K562 (cell line): ENCODE results near the gene FXYD4. TPM values are rescaled to one million over a fixed set of nuclear protein-coding genes. Genes with fewer than 3 reads are reported as not detected.
A peak's percentile ranks its signal among the peaks of the same experiment; 100 is the strongest.

Experiments
- BCL6 ChIP-seq: fragments of 250-450 bp; sonication (Bioruptor Pico); IDR thresholded peaks from 2 replicates; pipeline ENCODE4 v1.4.0; 2020
- BRF2 ChIP-seq: IDR thresholded peaks from 3 replicates; pipeline ENCODE4 v1.6.1; 2011; ENCODE audit warnings: borderline replicate concordance, mild to moderate bottlenecking; ENCODE audit not compliant: insufficient read length, insufficient read depth
- DPF2 ChIP-seq: fragments of 450-650 bp; IDR thresholded peaks from 2 replicates; pipeline ENCODE4 v1.6.1; 2016
- ELF2 ChIP-seq: fragments of 250-450 bp; sonication (Bioruptor Pico); IDR thresholded peaks from 2 replicates; pipeline ENCODE4 v1.5.0; 2021; ENCODE audit warnings: mild to moderate bottlenecking
- FOXP1 ChIP-seq: sonication (generic); formaldehyde crosslinking; IDR thresholded peaks from 2 replicates; pipeline ENCODE4 v1.8.0; 2022; ENCODE audit warnings: mild to moderate bottlenecking, missing genetic modification reagents
- GATAD2A ChIP-seq: fragments of 450-650 bp; IDR thresholded peaks from 2 replicates; pipeline ENCODE4 v1.6.1; 2017
- KAT2B ChIP-seq: IDR thresholded peaks from one replicate; pipeline ENCODE4 v1.6.1; 2012; ENCODE audit warnings: low read depth, mild to moderate bottlenecking, control low read depth, inconsistent platforms, low read length, moderate library complexity
- MIER1 ChIP-seq: fragments of 450-650 bp; IDR thresholded peaks from 2 replicates; pipeline ENCODE4 v1.6.1; 2016; ENCODE audit warnings: antibody characterized with exemption, mild to moderate bottlenecking, low read depth
- NCOA4 ChIP-seq: fragments of 450-650 bp; IDR thresholded peaks from 2 replicates; pipeline ENCODE4 v1.6.1; 2018; ENCODE audit warnings: mild to moderate bottlenecking; ENCODE audit not compliant: partially characterized antibody
- NFRKB ChIP-seq: fragments of 450-650 bp; IDR thresholded peaks from 2 replicates; pipeline ENCODE4 v1.6.1; 2016; ENCODE audit warnings: low read depth
- POLR2H ChIP-seq: IDR thresholded peaks from 2 replicates; pipeline ENCODE4 v1.6.1; 2016; ENCODE audit warnings: missing genetic modification characterization, low read depth, mild to moderate bottlenecking, control low read depth, missing compliant biosample characterization, moderate library complexity
- SIN3A ChIP-seq, 2 experiments: fragments of 150-350 bp in 1 of 2; IDR thresholded peaks; 2 replicates each; pipeline ENCODE4 v1.6.1; 2011 to 2016; ENCODE audit warnings: borderline replicate concordance in 2 of 2, low read depth in 2 of 2, low read length in 2 of 2, mild to moderate bottlenecking in 2 of 2, moderate library complexity in 2 of 2; ENCODE audit not compliant: control insufficient read depth in 1 of 2
- SMAD1 ChIP-seq: fragments of 150-350 bp; IDR thresholded peaks from 2 replicates; pipeline ENCODE4 v1.6.1; 2014; ENCODE audit warnings: low read length, low read depth; ENCODE audit not compliant: partially characterized antibody
- SMAD2 ChIP-seq: fragments of 150-350 bp; IDR thresholded peaks from 2 replicates; pipeline ENCODE4 v1.6.1; 2014; ENCODE audit warnings: low read depth, mild to moderate bottlenecking, low read length
- ZNF212 ChIP-seq: fragments of 450-650 bp; formaldehyde crosslinking; IDR thresholded peaks from 2 replicates; pipeline ENCODE4 v1.4.0; 2020; ENCODE audit warnings: mild to moderate bottlenecking
- polyA plus RNA-seq, 8 experiments: library from polyadenylated mRNA; depleted of rRNA in 4 of 8; stranded (reverse) in 5 of 8; unstranded in 3 of 8; fragments of >200 nt; fragmentation: Nextera tagmentation in 2 of 8; fragmentation: Illumina TruSeq in 1 of 8; extraction: Ambion mirVana in 2 of 8; extraction: Trizol in 1 of 8; gene quantifications; 2 replicates each; pipeline versions ENCODE4 v1.2.1 to v1.2.3, GENCODE V29; 2011 to 2014; ENCODE audit warnings: inconsistent platforms in 1 of 8, missing spikeins in 1 of 8
- total RNA-seq, 7 experiments: library from RNA; depleted of rRNA in 6 of 7; stranded (reverse); fragments of >200 nt in 6 of 7; fragmentation: Illumina TruSeq in 2 of 7; extraction: Trizol in 2 of 7; gene quantifications; 2 replicates each; pipeline versions ENCODE4 v1.2.1 to v1.2.3, GENCODE V29; 2011 to 2021; ENCODE audit warnings: low replicate concordance in 1 of 7
- TF ChIP-seq, protein P1 (sequence below): sonication (generic); formaldehyde crosslinking; IDR thresholded peaks from 2 replicates; pipeline ENCODE4 v1.9.0; 2022; ENCODE audit warnings: mild to moderate bottlenecking, missing genetic modification reagents
- TF ChIP-seq, protein P2 (sequence below): sonication (generic); formaldehyde crosslinking; IDR thresholded peaks from 2 replicates; pipeline ENCODE4 v1.8.0; 2022; ENCODE audit warnings: mild to moderate bottlenecking, missing genetic modification reagents

Gene FXYD4
- total and polyA plus RNA-seq, 9 of the 15 experiments (the other 6 are each of a cell fraction or from before 2014, with no cell fraction given) = not detected

DNA sequence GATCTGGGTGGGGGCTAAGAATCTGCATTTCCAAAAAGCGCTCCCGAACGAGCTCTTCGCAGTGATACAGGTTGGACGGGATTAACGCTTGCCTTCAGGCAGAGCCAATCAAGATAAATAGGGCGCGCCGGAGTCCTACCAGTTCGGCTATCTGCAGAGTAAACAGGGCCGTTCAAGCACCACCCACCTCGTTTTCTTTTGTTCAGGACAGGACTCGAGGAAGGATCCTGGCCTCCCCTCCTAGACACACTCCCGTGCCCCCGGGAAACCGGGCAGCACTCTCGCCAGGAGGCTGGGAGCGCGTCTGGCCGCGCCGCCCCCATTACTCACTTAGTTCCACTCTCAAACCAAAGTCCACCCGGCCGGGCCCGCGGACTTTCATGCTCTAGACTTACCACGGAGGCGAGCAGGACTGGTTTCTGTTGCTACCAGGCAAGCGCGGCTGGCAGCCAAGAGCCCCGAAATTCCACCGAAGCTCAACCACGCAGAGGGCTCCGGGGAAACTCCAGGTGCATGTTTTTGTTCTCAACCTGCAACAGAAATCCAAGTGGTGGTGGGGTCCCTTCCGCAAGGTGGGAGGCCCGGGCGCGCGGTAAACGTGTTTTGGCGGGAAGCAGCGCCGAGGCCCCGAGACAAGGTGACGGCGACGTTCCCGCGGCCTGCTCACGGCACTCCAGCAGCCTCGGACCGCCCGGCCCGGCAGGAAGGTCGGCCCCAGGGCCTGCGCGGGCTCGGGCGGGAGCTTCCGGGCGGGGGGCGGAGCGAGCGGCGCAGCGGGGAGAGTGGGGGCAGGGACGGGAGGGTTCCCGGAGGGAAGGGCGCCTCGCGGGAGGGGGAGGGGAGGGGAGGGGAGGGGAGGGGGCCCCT, 24.9 kb downstream of the FXYD4 start (continued):
- TF ChIP-seq, protein P1, sequence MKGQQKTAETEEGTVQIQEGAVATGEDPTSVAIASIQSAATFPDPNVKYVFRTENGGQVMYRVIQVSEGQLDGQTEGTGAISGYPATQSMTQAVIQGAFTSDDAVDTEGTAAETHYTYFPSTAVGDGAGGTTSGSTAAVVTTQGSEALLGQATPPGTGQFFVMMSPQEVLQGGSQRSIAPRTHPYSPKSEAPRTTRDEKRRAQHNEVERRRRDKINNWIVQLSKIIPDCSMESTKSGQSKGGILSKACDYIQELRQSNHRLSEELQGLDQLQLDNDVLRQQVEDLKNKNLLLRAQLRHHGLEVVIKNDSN (CRISPR knock-in tag) = no peak
- TF ChIP-seq ZNF212 (CRISPR knock-in tag) = no peak
- TF ChIP-seq FOXP1 (CRISPR knock-in tag) = peak; percentile 77
- no peak for TF ChIP-seq SMAD2
- no peak for TF ChIP-seq NCOA4
- peak; percentile 60; the same call in 1 of the 2 replicates for TF ChIP-seq ELF2 (CRISPR knock-in tag)
- peak; percentile 57 for TF ChIP-seq SMAD1
- TF ChIP-seq POLR2H (tag) = no peak
- no peak for TF ChIP-seq BCL6 (CRISPR knock-in tag)
- 0 out of 2 replicates have a peak, but pooled peaks have one; percentile 56 for TF ChIP-seq MIER1
- no peak for TF ChIP-seq KAT2B
- TF ChIP-seq, protein P2, sequence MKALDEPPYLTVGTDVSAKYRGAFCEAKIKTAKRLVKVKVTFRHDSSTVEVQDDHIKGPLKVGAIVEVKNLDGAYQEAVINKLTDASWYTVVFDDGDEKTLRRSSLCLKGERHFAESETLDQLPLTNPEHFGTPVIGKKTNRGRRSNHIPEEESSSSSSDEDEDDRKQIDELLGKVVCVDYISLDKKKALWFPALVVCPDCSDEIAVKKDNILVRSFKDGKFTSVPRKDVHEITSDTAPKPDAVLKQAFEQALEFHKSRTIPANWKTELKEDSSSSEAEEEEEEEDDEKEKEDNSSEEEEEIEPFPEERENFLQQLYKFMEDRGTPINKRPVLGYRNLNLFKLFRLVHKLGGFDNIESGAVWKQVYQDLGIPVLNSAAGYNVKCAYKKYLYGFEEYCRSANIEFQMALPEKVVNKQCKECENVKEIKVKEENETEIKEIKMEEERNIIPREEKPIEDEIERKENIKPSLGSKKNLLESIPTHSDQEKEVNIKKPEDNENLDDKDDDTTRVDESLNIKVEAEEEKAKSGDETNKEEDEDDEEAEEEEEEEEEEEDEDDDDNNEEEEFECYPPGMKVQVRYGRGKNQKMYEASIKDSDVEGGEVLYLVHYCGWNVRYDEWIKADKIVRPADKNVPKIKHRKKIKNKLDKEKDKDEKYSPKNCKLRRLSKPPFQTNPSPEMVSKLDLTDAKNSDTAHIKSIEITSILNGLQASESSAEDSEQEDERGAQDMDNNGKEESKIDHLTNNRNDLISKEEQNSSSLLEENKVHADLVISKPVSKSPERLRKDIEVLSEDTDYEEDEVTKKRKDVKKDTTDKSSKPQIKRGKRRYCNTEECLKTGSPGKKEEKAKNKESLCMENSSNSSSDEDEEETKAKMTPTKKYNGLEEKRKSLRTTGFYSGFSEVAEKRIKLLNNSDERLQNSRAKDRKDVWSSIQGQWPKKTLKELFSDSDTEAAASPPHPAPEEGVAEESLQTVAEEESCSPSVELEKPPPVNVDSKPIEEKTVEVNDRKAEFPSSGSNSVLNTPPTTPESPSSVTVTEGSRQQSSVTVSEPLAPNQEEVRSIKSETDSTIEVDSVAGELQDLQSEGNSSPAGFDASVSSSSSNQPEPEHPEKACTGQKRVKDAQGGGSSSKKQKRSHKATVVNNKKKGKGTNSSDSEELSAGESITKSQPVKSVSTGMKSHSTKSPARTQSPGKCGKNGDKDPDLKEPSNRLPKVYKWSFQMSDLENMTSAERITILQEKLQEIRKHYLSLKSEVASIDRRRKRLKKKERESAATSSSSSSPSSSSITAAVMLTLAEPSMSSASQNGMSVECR (CRISPR knock-in tag) = peak; percentile 55; the same call in 1 of the 2 replicates
- TF ChIP-seq BRF2 = no peak
- no peak for TF ChIP-seq GATAD2A
- TF ChIP-seq DPF2 = no peak
- no peak; a peak in 1 of 4 replicates for TF ChIP-seq SIN3A (IDR thresholded peaks at IDR 0.05; ENCODE audit: borderline replicate concordance in 2 of 2, control insufficient read depth in 1 of 2, low read depth in 2 of 2, low read length in 2 of 2)
- peak; percentile 87; the same call in 1 of the 2 replicates for TF ChIP-seq NFRKB
